Nephron progenitor cell (in vitro differentiated cells): ENCODE data around the gene TUBG2.

Experiments used
- DNase-seq: peaks from one replicate; pipeline ENCODE4 v3.0.0; 2021
- H3K27ac Mint-ChIP-seq: 2 replicates; pipeline ENCODE4 v1.8.0; 2021; ENCODE audit warnings: mild to moderate bottlenecking, moderate library complexity, mixed read lengths
- H3K27me3 Mint-ChIP-seq: 2 replicates; pipeline ENCODE4 v1.8.0; 2021; ENCODE audit warnings: mild to moderate bottlenecking, low read depth, mixed read lengths; ENCODE audit not compliant: poor library complexity
- H3K36me3 Mint-ChIP-seq: 2 replicates; pipeline ENCODE4 v1.8.0; 2021; ENCODE audit warnings: low read depth, mixed read lengths
- H3K4me1 Mint-ChIP-seq: 2 replicates; pipeline ENCODE4 v1.8.0; 2021; ENCODE audit warnings: mixed read lengths
- H3K4me3 Mint-ChIP-seq: 2 replicates; pipeline ENCODE4 v1.8.0; 2021; ENCODE audit warnings: mild to moderate bottlenecking, moderate library complexity, mixed read lengths
- H3K9me3 Mint-ChIP-seq: 2 replicates; pipeline ENCODE4 v1.8.0; 2021; ENCODE audit warnings: mild to moderate bottlenecking, moderate library complexity, mixed read lengths
- TF ChIP-seq, protein P1 (sequence below): fragments of 200-600 bp; sonication (generic); IDR thresholded peaks from 2 replicates; pipeline ENCODE4 v1.5.0; 2021; ENCODE audit warnings: antibody characterized with exemption

Gene TUBG2

DNA sequence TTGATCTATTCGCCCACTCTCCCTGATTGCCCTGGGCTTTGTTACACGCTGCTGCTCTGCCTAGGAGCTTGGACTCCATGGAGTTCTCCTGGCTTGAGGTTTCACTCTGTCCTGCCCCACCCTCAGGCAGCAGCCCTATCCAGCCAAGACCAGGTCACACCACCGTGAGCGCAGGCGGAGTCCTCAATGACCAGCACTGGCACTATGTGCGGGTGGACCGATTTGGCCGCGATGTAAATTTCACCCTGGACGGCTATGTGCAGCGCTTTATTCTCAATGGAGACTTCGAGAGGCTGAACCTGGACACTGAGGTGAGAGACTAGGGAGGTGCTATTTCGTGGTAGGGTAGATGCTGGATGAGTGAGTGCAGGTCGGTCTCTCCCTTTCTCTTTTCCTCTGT lies 26.7 kb downstream of the TUBG2 start:
- Mint-ChIP-seq H3K27ac (no peak overlapping the region), H3K4me1 (peaks cover 73% of the 10 kb centered on the region)

DNA sequence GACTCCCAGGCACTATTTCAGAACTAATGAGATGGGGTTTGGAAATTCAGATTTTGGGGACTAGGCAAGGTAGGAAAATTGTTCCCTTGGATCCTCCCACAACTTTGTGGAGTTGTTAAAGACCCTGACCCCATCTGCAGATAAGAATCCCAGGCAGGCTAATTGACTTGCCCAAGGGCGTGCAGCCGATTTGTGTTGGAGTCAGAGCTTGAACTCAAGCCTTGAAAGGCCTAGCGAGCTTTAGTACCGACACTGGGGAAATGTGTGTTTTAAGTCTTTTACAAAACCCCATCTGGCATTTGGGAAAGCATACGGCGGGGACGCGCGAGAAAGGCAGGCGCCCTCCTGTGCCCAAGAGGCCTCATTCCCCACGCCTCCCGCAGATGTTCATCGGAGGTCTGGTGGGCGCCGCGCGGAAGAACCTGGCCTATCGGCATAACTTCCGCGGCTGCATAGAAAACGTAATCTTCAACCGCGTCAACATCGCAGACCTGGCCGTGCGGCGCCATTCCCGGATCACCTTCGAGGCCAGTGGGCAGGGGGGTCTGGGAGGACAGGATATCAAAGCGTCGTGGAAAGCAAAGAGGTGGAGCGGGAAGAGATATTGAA lies 27.5 kb downstream of the TUBG2 start:
- Mint-ChIP-seq H3K36me3 (peaks cover 58% of the 10 kb centered on the region), H3K4me1 (peaks cover 69% of the 10 kb centered on the region), H3K27ac (peak overlapping the region; percentile 72), H3K9me3 (no peaks in the 10 kb centered on the region), H3K4me3 (no peak overlapping the region), H3K27me3 (peaks cover 4% of the 10 kb centered on the region)
- no peak for DNase-seq
- TF ChIP-seq, protein P1, sequence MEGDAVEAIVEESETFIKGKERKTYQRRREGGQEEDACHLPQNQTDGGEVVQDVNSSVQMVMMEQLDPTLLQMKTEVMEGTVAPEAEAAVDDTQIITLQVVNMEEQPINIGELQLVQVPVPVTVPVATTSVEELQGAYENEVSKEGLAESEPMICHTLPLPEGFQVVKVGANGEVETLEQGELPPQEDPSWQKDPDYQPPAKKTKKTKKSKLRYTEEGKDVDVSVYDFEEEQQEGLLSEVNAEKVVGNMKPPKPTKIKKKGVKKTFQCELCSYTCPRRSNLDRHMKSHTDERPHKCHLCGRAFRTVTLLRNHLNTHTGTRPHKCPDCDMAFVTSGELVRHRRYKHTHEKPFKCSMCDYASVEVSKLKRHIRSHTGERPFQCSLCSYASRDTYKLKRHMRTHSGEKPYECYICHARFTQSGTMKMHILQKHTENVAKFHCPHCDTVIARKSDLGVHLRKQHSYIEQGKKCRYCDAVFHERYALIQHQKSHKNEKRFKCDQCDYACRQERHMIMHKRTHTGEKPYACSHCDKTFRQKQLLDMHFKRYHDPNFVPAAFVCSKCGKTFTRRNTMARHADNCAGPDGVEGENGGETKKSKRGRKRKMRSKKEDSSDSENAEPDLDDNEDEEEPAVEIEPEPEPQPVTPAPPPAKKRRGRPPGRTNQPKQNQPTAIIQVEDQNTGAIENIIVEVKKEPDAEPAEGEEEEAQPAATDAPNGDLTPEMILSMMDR = no peak

More for the DNA sequence above, 26.7 kb downstream of the TUBG2 start:
- Mint-ChIP-seq H3K36me3 (peaks cover 54% of the 10 kb centered on the region), H3K4me3 (peak overlapping the region; percentile 33), H3K9me3 (no peaks in the 10 kb centered on the region), H3K27me3 (peaks cover 4% of the 10 kb centered on the region)
- TF ChIP-seq, protein P1 = no peak
- DNase-seq = no peak

DNA sequence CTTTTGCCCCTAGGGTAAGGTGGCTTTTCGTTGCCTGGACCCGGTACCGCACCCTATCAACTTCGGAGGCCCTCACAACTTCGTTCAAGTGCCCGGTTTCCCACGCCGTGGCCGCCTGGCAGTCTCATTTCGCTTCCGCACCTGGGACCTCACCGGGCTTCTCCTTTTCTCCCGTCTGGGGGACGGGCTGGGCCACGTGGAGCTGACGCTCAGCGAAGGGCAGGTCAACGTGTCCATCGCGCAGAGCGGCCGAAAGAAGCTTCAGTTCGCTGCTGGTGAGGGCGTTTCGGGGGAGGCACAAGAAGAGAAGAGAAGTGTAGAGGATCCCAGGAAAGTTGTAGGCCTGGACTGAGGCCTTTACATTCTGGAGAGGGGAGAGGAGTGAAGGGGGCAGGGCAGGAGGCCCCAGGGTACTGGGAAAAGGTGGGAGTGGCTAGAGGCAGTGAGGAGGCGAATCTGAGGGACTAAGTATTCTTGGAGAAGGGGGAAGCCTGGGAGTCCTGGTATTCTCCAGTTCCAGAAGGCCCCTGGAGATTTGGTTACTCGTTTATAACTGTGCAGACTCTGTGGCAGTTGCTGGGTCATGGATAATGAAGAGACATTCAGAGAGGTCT lies 28.7 kb downstream of the TUBG2 start:
- TF ChIP-seq, protein P1 = no peak
- Mint-ChIP-seq H3K27ac (peak overlapping the region; percentile 95), H3K4me3 (peak overlapping the region; percentile 35), H3K9me3 (no peaks in the 10 kb centered on the region), H3K4me1 (peaks cover 63% of the 10 kb centered on the region), H3K36me3 (peaks cover 70% of the 10 kb centered on the region), H3K27me3 (peaks cover 4% of the 10 kb centered on the region)
- DNase-seq = no peak

DNA sequence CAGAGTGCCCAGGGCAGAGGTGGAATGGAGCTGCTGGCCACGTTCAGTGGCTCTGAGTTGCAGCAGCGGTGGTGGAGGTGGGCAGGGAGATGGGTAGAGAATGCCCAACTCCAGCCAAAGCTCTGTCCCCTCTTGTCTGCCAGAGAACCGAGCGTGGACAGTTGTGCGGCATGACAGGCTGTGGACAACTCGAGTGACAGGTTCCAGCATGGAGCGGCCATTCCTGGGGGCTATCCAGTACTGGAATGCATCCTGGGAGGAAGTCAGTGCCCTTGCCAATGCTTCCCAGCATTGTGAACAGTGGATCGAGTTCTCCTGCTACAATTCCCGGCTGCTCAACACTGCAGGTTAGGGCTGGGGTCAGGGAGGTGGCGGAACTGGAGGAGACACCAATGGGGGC lies 31.5 kb downstream of the TUBG2 start:
- Mint-ChIP-seq H3K4me3 (no peak overlapping the region), H3K9me3 (no peaks in the 10 kb centered on the region)
- TF ChIP-seq, protein P1 = no peak

DNA sequence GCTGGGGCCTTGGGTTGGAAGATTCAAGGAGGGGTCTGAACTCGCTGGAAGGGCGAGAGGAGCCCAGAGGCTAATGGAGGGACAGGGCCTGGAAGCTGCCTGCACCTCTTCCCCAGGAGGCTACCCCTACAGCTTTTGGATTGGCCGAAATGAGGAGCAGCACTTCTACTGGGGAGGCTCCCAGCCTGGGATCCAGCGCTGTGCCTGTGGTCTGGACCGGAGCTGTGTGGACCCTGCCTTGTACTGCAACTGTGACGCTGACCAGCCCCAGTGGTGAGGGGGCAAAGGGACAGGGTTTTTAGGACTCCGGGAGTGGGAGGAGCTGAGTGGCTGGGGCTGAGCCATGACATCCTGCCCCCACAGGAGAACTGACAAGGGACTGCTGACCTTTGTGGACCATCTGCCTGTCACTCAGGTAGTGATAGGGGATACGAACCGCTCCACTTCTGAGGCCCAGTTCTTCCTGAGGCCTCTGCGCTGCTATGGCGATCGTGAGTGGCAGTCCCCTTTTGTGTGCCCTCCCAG lies 32.0 kb downstream of the TUBG2 start:
- Mint-ChIP-seq H3K36me3 (peaks cover 68% of the 10 kb centered on the region), H3K27ac (peak overlapping the region; percentile 78), H3K4me1 (peaks cover 35% of the 10 kb centered on the region), H3K9me3 (no peaks in the 10 kb centered on the region), H3K4me3 (no peak overlapping the region), H3K27me3 (peaks cover 4% of the 10 kb centered on the region)
- TF ChIP-seq, protein P1 = no peak
- no peak for DNase-seq

More for the DNA sequence above, 31.5 kb downstream of the TUBG2 start:
- Mint-ChIP-seq H3K4me1 (peaks cover 40% of the 10 kb centered on the region), H3K36me3 (peaks cover 68% of the 10 kb centered on the region), H3K27ac (peak overlapping the region; percentile 78), H3K27me3 (peaks cover 4% of the 10 kb centered on the region)
- no peak for DNase-seq
